Upper lobe of right lung (tissue), 1 donor: ENCODE data around the gene AIPL1. TPM values are rescaled to one million over a fixed set of nuclear protein-coding genes. Genes with fewer than 3 reads are reported as not detected.

ENCODE experiments used
- ATAC-seq: fragments of 200-7000 bp; cut with Tn5 transposase; one replicate; pipeline ENCODE4 v1.9.1; 2020; ENCODE audit warnings: mild to moderate bottlenecking, moderate library complexity
- DNase-seq: peaks from one replicate; pipeline ENCODE4 v3.0.0-alpha.2; 2020
- H3K27ac ChIP-seq: fragments of 200-600 bp; one replicate; pipeline ENCODE4 v1.8.0; 2022
- H3K27me3 ChIP-seq: fragments of 200-600 bp; one replicate; pipeline ENCODE4 v1.8.0; 2022; ENCODE audit warnings: mild to moderate bottlenecking
- H3K36me3 ChIP-seq: fragments of 200-600 bp; one replicate; pipeline ENCODE4 v1.8.0; 2022
- H3K4me1 ChIP-seq: fragments of 200-600 bp; one replicate; pipeline ENCODE4 v1.8.0; 2022
- H3K4me3 ChIP-seq: fragments of 200-600 bp; one replicate; pipeline ENCODE4 v1.8.0; 2022; ENCODE audit warnings: mild to moderate bottlenecking
- H3K9me3 ChIP-seq: fragments of 200-600 bp; one replicate; pipeline ENCODE4 v1.8.0; 2022
- CTCF ChIP-seq: fragments of 200-600 bp; IDR thresholded peaks from one replicate; pipeline ENCODE4 v1.8.0; 2022; ENCODE audit warnings: antibody characterized with exemption
- intact Hi-C: fragments of 100-400 bp; cut with DNase I; formaldehyde crosslinking; loops from one replicate; pipeline ENCODE4 v1.11.0; 2022
- total RNA-seq: library from RNA; stranded (reverse); fragmentation: NEBNext Ultra II Directional; extraction: Animal tissue kit (Norgen Biotek cat#: 25700); gene quantifications from one replicate; pipeline ENCODE4 v1.2.1, GENCODE V29; 2021
- donor health status: DM: no; HTN: yes; CAD: no; lungs with severe emphysema.

AIPL1 gene
- total RNA-seq, 1 donor from 2014 or later = not detected

- ATAC-seq = peak; percentile 6
- DNase-seq = peak; percentile 66
- Histone ChIP-seq H3K4me3 (no peak overlapping the region), H3K4me1 (no peaks in the 10 kb centered on the region), H3K27ac (no peak overlapping the region), H3K36me3 (no peaks in the 10 kb centered on the region), H3K9me3 (no peaks in the 10 kb centered on the region), H3K27me3 (peaks cover 7% of the 10 kb centered on the region)
- no peak for TF ChIP-seq CTCF
- intact Hi-C loops = no loop called here
Observed at GRCh38 chr17:6455321-6455705, 20.4 kb upstream of the AIPL1 start.

GRCh38 chr17:6454495-6455320 is 19.8 kb upstream of the AIPL1 start:
- Histone ChIP-seq H3K27me3 (peaks cover 7% of the 10 kb centered on the region), H3K36me3 (no peaks in the 10 kb centered on the region), H3K9me3 (no peaks in the 10 kb centered on the region), H3K27ac (no peak overlapping the region), H3K4me3 (no peak overlapping the region), H3K4me1 (no peaks in the 10 kb centered on the region)
- peak; percentile 61 for DNase-seq
- TF ChIP-seq CTCF = no peak
- intact Hi-C loops = no loop called here
- ATAC-seq = no peak

GRCh38 chr17:6453279-6454024 is 18.5 kb upstream of the AIPL1 start:
- H3K4me3 ChIP-seq = no peak overlapping the region
- H3K9me3 ChIP-seq = no peaks in the 10 kb centered on the region
- no peak overlapping the region for H3K27ac ChIP-seq
- peaks cover 7% of the 10 kb centered on the region for H3K27me3 ChIP-seq
- TF ChIP-seq CTCF = no peak
- ATAC-seq (no peak), DNase-seq (peak; percentile 58)
- intact Hi-C loops = no loop called here
- no peaks in the 10 kb centered on the region for H3K4me1 ChIP-seq
- no peaks in the 10 kb centered on the region for H3K36me3 ChIP-seq

GRCh38 chr17:6452471-6453266 is 17.7 kb upstream of the AIPL1 start:
- DNase-seq = peak; percentile 15
- Histone ChIP-seq H3K4me1 (no peaks in the 10 kb centered on the region), H3K27me3 (peaks cover 7% of the 10 kb centered on the region), H3K27ac (no peak overlapping the region), H3K4me3 (no peak overlapping the region), H3K9me3 (no peaks in the 10 kb centered on the region), H3K36me3 (no peaks in the 10 kb centered on the region)
- TF ChIP-seq CTCF = no peak
- no peak for ATAC-seq
- intact Hi-C loops = no loop called here

- Histone ChIP-seq H3K9me3 (no peaks in the 10 kb centered on the region), H3K36me3 (no peaks in the 10 kb centered on the region), H3K27ac (no peak overlapping the region), H3K27me3 (peaks cover 7% of the 10 kb centered on the region), H3K4me3 (no peak overlapping the region), H3K4me1 (no peaks in the 10 kb centered on the region)
- DNase-seq = peak; percentile 28
- TF ChIP-seq CTCF = no peak
- ATAC-seq = no peak
- intact Hi-C loops = no loop called here
Observed at GRCh38 chr17:6450926-6451832, 16.3 kb upstream of the AIPL1 start.
